ENCODE data around the gene INHA.

Gene INHA

GRCh38 chr2:219575566-219576504 is 3.7 kb downstream of the INHA start:
- DNase-seq = no peak

- DNase-seq = peak; percentile 60
Observed at GRCh38 chr2:219576505-219577388, 4.6 kb downstream of the INHA start.

- no peak for DNase-seq
Observed at GRCh38 chr2:219578811-219579613, 6.9 kb downstream of the INHA start.

- DNase-seq = no peak
Observed at GRCh38 chr2:219581346-219581745, 9.2 kb downstream of the INHA start.

- DNase-seq = no peak
Observed at GRCh38 chr2:219591091-219591490, 19.0 kb downstream of the INHA start.

GRCh38 chr2:219592736-219593135 is 20.6 kb downstream of the INHA start:
- DNase-seq = no peak

GRCh38 chr2:219593154-219593553 is 21.0 kb downstream of the INHA start:
- DNase-seq = no peak

- DNase-seq = no peak
Observed at GRCh38 chr2:219595256-219595655, 23.1 kb downstream of the INHA start.

GRCh38 chr2:219596954-219597551 is 24.9 kb downstream of the INHA start:
- no peak for DNase-seq

- DNase-seq = peak; percentile 91
Observed at GRCh38 chr2:219597552-219598307, 25.6 kb downstream of the INHA start, which contains the start of gene STK11IP. Gene STK11IP, plus strand, starts transcription at chr2:219597857. Its CDS starts 263 bp downstream, at chr2:219598120.

GRCh38 chr2:219598308-219599078 is 26.4 kb downstream of the INHA start:
- no peak for DNase-seq

- DNase-seq = no peak
Observed at GRCh38 chr2:219603771-219604170, 31.7 kb downstream of the INHA start.

- no peak for DNase-seq
Observed at GRCh38 chr2:219605607-219605954, 33.5 kb downstream of the INHA start.

- DNase-seq = no peak
Observed at GRCh38 chr2:219607931-219608330, 35.8 kb downstream of the INHA start.

- no peak for DNase-seq
Observed at GRCh38 chr2:219608399-219608964, 36.4 kb downstream of the INHA start.

- no peak for DNase-seq
Observed at GRCh38 chr2:219609149-219609750, 37.1 kb downstream of the INHA start.

- DNase-seq = no peak
Observed at GRCh38 chr2:219611306-219611705, 39.2 kb downstream of the INHA start.

GRCh38 chr2:219611866-219612576 is 39.9 kb downstream of the INHA start:
- no peak for DNase-seq

GRCh38 chr2:219612577-219613286 is 40.6 kb downstream of the INHA start:
- no peak for DNase-seq

Measured in SHP77 treated with DMSO at 0.1 percent for 48 hours (cell line).